GM18951 (cell line): ENCODE data around the gene VSIR.

Source experiments
- POLR2A ChIP-seq: IDR thresholded peaks from 4 replicates; pipeline ENCODE4 v1.6.1; 2011; ENCODE audit warnings: mild to moderate bottlenecking; ENCODE audit not compliant: insufficient read length, insufficient read depth; ENCODE audit errors: extremely low read depth
- in situ Hi-C: fragments of 300-500 bp; cut with MboI; formaldehyde crosslinking; loops from one replicate; pipeline ENCODE4 v1.12.0; 2022; ENCODE audit warnings: low sequenced_read_pairs, mixed read lengths, inconsistent platforms; ENCODE audit not compliant: unreplicated experiment

Gene VSIR

GRCh38 chr10:71770255-71770654 is 3.1 kb downstream of the VSIR start:
- TF ChIP-seq POLR2A: no peak
- in situ Hi-C loops: no loop called here

GRCh38 chr10:71769279-71769823 is 4.0 kb downstream of the VSIR start:
- peak; percentile 18 for TF ChIP-seq POLR2A
- in situ Hi-C loops: no loop called here

GRCh38 chr10:71767420-71768035 is 5.8 kb downstream of the VSIR start:
- in situ Hi-C loops: no loop called here

GRCh38 chr10:71766717-71767419 is 6.5 kb downstream of the VSIR start:
- in situ Hi-C loops: no loop called here
- no peak for TF ChIP-seq POLR2A

More at GRCh38 chr10:71767420-71768035, 5.8 kb downstream of the VSIR start:
- no peak for TF ChIP-seq POLR2A

GRCh38 chr10:71765906-71766716 is 7.2 kb downstream of the VSIR start:
- no peak for TF ChIP-seq POLR2A
- in situ Hi-C loops: no loop called here

- no peak for TF ChIP-seq POLR2A
- in situ Hi-C loops: no loop called here
Measured at GRCh38 chr10:71765176-71765904, 8.0 kb downstream of the VSIR start.

GRCh38 chr10:71763352-71764127 is 9.8 kb downstream of the VSIR start:
- in situ Hi-C loops: no loop called here
- TF ChIP-seq POLR2A: no peak

GRCh38 chr10:71762324-71762723 is 11.0 kb downstream of the VSIR start:
- no peak for TF ChIP-seq POLR2A
- in situ Hi-C loops: no loop called here

- TF ChIP-seq POLR2A: no peak
- in situ Hi-C loops: no loop called here
Measured at GRCh38 chr10:71761541-71762113, 11.7 kb downstream of the VSIR start.

GRCh38 chr10:71761105-71761511 is 12.2 kb downstream of the VSIR start:
- in situ Hi-C loops: no loop called here
- TF ChIP-seq POLR2A: no peak

GRCh38 chr10:71757399-71757922 is 15.9 kb downstream of the VSIR start:
- no peak for TF ChIP-seq POLR2A
- in situ Hi-C loops: no loop called here
